OCI-LY7 (cell line): ENCODE data around the gene PPP1R3E. TPM values are rescaled to one million over a fixed set of nuclear protein-coding genes. Genes with fewer than 3 reads are reported as not detected.

Source experiments
- BruUV-seq: library from RNA; stranded (reverse); fragments of 400-500 nt; replicated peaks from 2 replicates; lab custom pipeline; 2021; lab: Mats Ljungman, UMichigan
- CTCF ChIA-PET: fragments of 300-600 bp; sonication (Branson Sonifier 250); formaldehyde crosslinking; loops from one replicate; lab custom pipeline; 2022; ENCODE audit warnings: antibody characterized with exemption; ENCODE audit not compliant: unreplicated experiment; lab: Charles Lee
- POLR2A ChIA-PET: fragments of 300-600 bp; sonication (Branson Sonifier 250); formaldehyde crosslinking; loops from one replicate; lab custom pipeline; 2022; ENCODE audit warnings: antibody characterized with exemption; lab: Charles Lee
- DNase-seq: peaks from one replicate; pipeline ENCODE4 v3.0.0-alpha.2; 2015; ENCODE audit warnings: low spot score
- H2AFZ ChIP-seq: fragments of 200-600 bp; sonication (generic), shearing (Covaris generic); 2 replicates; pipeline ENCODE4 v1.6.1; 2014; ENCODE audit warnings: mild to moderate bottlenecking, antibody characterized with exemption, low read length, moderate library complexity
- H3K27ac ChIP-seq: fragments of 200-600 bp; sonication (generic); 2 replicates; pipeline ENCODE4 v1.5.1; 2014; ENCODE audit warnings: mixed run types, low read depth, mild to moderate bottlenecking, moderate library complexity, low read length, inconsistent platforms; ENCODE audit not compliant: poor library complexity, severe bottlenecking
- H3K36me3 ChIP-seq: fragments of 200-600 bp; sonication (generic); 2 replicates; pipeline ENCODE4 v1.6.1; 2014; ENCODE audit warnings: mild to moderate bottlenecking, antibody characterized with exemption, low read length, moderate library complexity, mixed read lengths; ENCODE audit not compliant: insufficient read depth
- H3K4me1 ChIP-seq: fragments of 200-600 bp; sonication (generic); 2 replicates; pipeline ENCODE4 v1.5.1; 2014; ENCODE audit warnings: mild to moderate bottlenecking, low read length; ENCODE audit not compliant: insufficient read depth, poor library complexity, severe bottlenecking
- H3K4me2 ChIP-seq: fragments of 200-600 bp; sonication (generic); 2 replicates; pipeline ENCODE4 v1.6.1; 2014; ENCODE audit warnings: mild to moderate bottlenecking, low read length
- H3K4me3 ChIP-seq: fragments of 200-600 bp; sonication (generic); 2 replicates; pipeline ENCODE4 v1.5.1; 2014; ENCODE audit warnings: mild to moderate bottlenecking, low read depth, low read length; ENCODE audit not compliant: poor library complexity, severe bottlenecking
- H3K79me2 ChIP-seq: fragments of 200-600 bp; sonication (generic); 2 replicates; pipeline ENCODE4 v1.6.1; 2016; ENCODE audit warnings: low read depth, mild to moderate bottlenecking, low read length, moderate library complexity, mixed read lengths; ENCODE audit not compliant: insufficient read depth
- H3K9me2 ChIP-seq: fragments of 200-600 bp; sonication (generic); 2 replicates; pipeline ENCODE4 v1.6.1; 2016; ENCODE audit warnings: mild to moderate bottlenecking, low read length, mixed read lengths; ENCODE audit not compliant: insufficient read depth
- H3K9me3 ChIP-seq: fragments of 200-600 bp; sonication (generic); 2 replicates; pipeline ENCODE4 v1.6.1; 2014; ENCODE audit warnings: mild to moderate bottlenecking, mixed run types, low read length, mixed read lengths
- H4K20me1 ChIP-seq: fragments of 200-600 bp; sonication (generic); 2 replicates; pipeline ENCODE4 v1.6.1; 2014; ENCODE audit warnings: mild to moderate bottlenecking, antibody characterized with exemption, low read length, moderate library complexity, mixed read lengths; ENCODE audit not compliant: insufficient read depth
- CTCF ChIP-seq: fragments of 200-600 bp; sonication (generic); conservative IDR thresholded peaks from 2 replicates; pipeline ENCODE4 v1.5.1; 2014; ENCODE audit warnings: mild to moderate bottlenecking, antibody characterized with exemption, low read length, moderate library complexity, mixed read lengths
- EZH2phosphoT487 ChIP-seq: fragments of 200-600 bp; sonication (generic); IDR thresholded peaks from 2 replicates; pipeline ENCODE4 v1.6.1; 2018; ENCODE audit warnings: low read depth, borderline replicate concordance, mild to moderate bottlenecking, mixed run types, antibody characterized with exemption, low read length, moderate library complexity, mixed read lengths
- intact Hi-C: fragments of 100-400 bp; cut with micrococcal nuclease; formaldehyde crosslinking; loops from one replicate; pipeline ENCODE4 v1.10.0; 2022; ENCODE audit not compliant: unreplicated experiment
- total RNA-seq, 2 experiments: library from RNA; depleted of rRNA in 1 of 2; stranded (reverse); fragments of >200 nt in 1 of 2; shearing (Covaris generic) in 1 of 2; gene quantifications; 2 replicates each; pipeline ENCODE4 v1.2.3, GENCODE V29; 2014 to 2022

The PPP1R3E gene
- total RNA-seq, 2 experiments from 2014 or later: 31.0 to 95.5 TPM

- intact Hi-C loops: no loop called here
- Histone ChIP-seq H3K4me2 (no peak overlapping the region), H4K20me1 (no peaks in the 10 kb centered on the region), H3K79me2 (no peaks in the 10 kb centered on the region), H3K4me1 (no peaks in the 10 kb centered on the region), H3K27ac (no peak overlapping the region), H3K36me3 (no peaks in the 10 kb centered on the region), H2AFZ (no peak overlapping the region), H3K9me3 (peaks cover 32% of the 10 kb centered on the region), H3K9me2 (no peaks in the 10 kb centered on the region), H3K4me3 (no peak overlapping the region)
- ChIA-PET CTCF (no interaction called here), POLR2A (interaction anchor here (0.7 kb wide), 1 partner anchor 42 kb away, joined by 3 read pairs; no protein-coding TSS in a partner anchor)
- TF ChIP-seq EZH2phosphoT487 (no peak), CTCF (no peak)
- no TSS peak for BruUV-seq
- DNase-seq: peak; percentile 27
Measured at GRCh38 chr14:23339506-23340268, 37.0 kb upstream of the PPP1R3E start.

GRCh38 chr14:23335623-23336022, 33.0 kb upstream of the PPP1R3E start:
- no peak overlapping the region for H3K4me3 ChIP-seq
- no peaks in the 10 kb centered on the region for H3K4me1 ChIP-seq
- POLR2A ChIA-PET: interaction anchor here (0.7 to 4.0 kb wide), 2 partner anchors 9 to 14 kb away, joined by 3 to 14 read pairs; partner anchors contain the start of gene PABPN1
- H2AFZ ChIP-seq: no peak overlapping the region
- H3K9me2 ChIP-seq: no peaks in the 10 kb centered on the region
- H3K9me3 ChIP-seq: peaks cover 31% of the 10 kb centered on the region
- intact Hi-C loops: no loop called here
- H3K27ac ChIP-seq: no peak overlapping the region
- no TSS peak for BruUV-seq
- no peaks in the 10 kb centered on the region for H4K20me1 ChIP-seq
- no peak for TF ChIP-seq EZH2phosphoT487
- TF ChIP-seq CTCF: no peak
- no peaks in the 10 kb centered on the region for H3K36me3 ChIP-seq
- no peak for DNase-seq
- no peak overlapping the region for H3K4me2 ChIP-seq
- H3K79me2 ChIP-seq: no peaks in the 10 kb centered on the region
- CTCF ChIA-PET: no interaction called here
